Lower leg skin (tissue), 3 donors: Measurements from ENCODE around the gene OR4C13.

Source experiments
- POLR2A ChIP-seq, 2 donors: fragments of 450-650 bp; IDR thresholded peaks; one replicate each; pipeline ENCODE4 v1.6.1; 2016 to 2017; ENCODE audit warnings: antibody characterized with exemption in 2 of 2, mild to moderate bottlenecking in 1 of 2, moderate library complexity in 1 of 2
- TF ChIP-seq, protein P1 (sequence below), 3 donors: fragments of 450-650 bp; IDR thresholded peaks; one replicate each; pipeline ENCODE4 v1.5.1; 2016; ENCODE audit warnings: antibody characterized with exemption in 3 of 3, mild to moderate bottlenecking in 3 of 3, moderate library complexity in 2 of 3

DNA sequence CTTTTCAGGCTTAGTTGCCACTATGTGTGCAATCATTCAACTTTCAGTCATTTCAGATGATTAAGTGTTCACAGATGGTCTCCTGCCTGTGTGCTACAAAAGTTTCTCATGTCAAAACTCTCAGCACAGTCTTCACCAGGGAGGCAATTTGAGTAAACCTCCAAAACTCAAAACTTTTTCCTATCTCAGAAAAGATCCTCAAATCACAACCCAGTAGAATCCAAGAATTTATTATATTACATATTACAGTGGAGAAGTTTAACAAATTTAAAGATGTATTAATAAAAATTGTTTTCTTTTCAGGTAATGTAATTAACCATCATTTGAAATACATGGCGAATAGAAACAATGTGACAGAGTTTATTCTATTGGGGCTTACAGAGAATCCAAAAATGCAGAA is at the start of gene OR4C13:
- TF ChIP-seq, protein P1, sequence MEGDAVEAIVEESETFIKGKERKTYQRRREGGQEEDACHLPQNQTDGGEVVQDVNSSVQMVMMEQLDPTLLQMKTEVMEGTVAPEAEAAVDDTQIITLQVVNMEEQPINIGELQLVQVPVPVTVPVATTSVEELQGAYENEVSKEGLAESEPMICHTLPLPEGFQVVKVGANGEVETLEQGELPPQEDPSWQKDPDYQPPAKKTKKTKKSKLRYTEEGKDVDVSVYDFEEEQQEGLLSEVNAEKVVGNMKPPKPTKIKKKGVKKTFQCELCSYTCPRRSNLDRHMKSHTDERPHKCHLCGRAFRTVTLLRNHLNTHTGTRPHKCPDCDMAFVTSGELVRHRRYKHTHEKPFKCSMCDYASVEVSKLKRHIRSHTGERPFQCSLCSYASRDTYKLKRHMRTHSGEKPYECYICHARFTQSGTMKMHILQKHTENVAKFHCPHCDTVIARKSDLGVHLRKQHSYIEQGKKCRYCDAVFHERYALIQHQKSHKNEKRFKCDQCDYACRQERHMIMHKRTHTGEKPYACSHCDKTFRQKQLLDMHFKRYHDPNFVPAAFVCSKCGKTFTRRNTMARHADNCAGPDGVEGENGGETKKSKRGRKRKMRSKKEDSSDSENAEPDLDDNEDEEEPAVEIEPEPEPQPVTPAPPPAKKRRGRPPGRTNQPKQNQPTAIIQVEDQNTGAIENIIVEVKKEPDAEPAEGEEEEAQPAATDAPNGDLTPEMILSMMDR (IDR thresholded peaks at IDR 0.05), result no peak
- no peak for TF ChIP-seq POLR2A (IDR thresholded peaks at IDR 0.05)
